22Rv1 (cell line): ENCODE results near the gene LRRTM1.

Experiments
- CTCF ChIP-seq: fragments of 450-650 bp; IDR thresholded peaks from 2 replicates; pipeline ENCODE4 v1.5.1; 2017; ENCODE audit warnings: mild to moderate bottlenecking
- ZFX ChIP-seq: fragments of 450-650 bp; IDR thresholded peaks from 2 replicates; pipeline ENCODE4 v1.6.1; 2017; ENCODE audit warnings: antibody characterized with exemption, borderline replicate concordance

GRCh38 chr2:80257450-80257849 is 47.1 kb downstream of the LRRTM1 start:
- TF ChIP-seq CTCF = no peak
- no peak for TF ChIP-seq ZFX
